Small intestine (tissue), 7 donors: Measurements from ENCODE around the gene SMIM17. TPM values are rescaled to one million over a fixed set of nuclear protein-coding genes. Genes with fewer than 3 reads are reported as not detected.

Experiments used
- DNase-seq, 2 donors: peaks; one replicate each; pipeline versions ENCODE4 v3.0.0 to v3.0.0-alpha.2; 2013
- FAIRE-seq: peaks from 2 replicates; lab custom pipeline; 2012; peaks lifted over from hg19 to GRCh38; lab: Jason Lieb, UNC
- H3K27ac ChIP-seq, 3 donors: one replicate each; pipeline ENCODE4 v1.5.1; 2013; ENCODE audit warnings: low read length in 2 of 3, mild to moderate bottlenecking in 2 of 3, control low read depth in 1 of 3, inconsistent platforms in 1 of 3, low read depth in 1 of 3, moderate library complexity in 1 of 3
- H3K27me3 ChIP-seq, 3 donors: one replicate each; pipeline ENCODE4 v1.6.1; 2013; ENCODE audit warnings: low read length in 3 of 3, inconsistent platforms in 1 of 3; ENCODE audit not compliant: control insufficient read depth in 3 of 3, insufficient read depth in 3 of 3
- H3K36me3 ChIP-seq, 3 donors: one replicate each; pipeline ENCODE4 v1.6.1; 2013; ENCODE audit warnings: low read length in 3 of 3, inconsistent platforms in 1 of 3, low read depth in 1 of 3, mild to moderate bottlenecking in 1 of 3, moderate library complexity in 1 of 3; ENCODE audit not compliant: control insufficient read depth in 3 of 3, insufficient read depth in 2 of 3
- H3K4me1 ChIP-seq, 3 donors: one replicate each; pipeline ENCODE4 v1.6.1; 2013; ENCODE audit warnings: low read length in 2 of 3, inconsistent platforms in 1 of 3, low read depth in 1 of 3, mild to moderate bottlenecking in 1 of 3, moderate library complexity in 1 of 3; ENCODE audit not compliant: control insufficient read depth in 3 of 3, insufficient read depth in 2 of 3
- H3K4me3 ChIP-seq, 3 donors: one replicate each; pipeline ENCODE4 v1.5.1; 2013; ENCODE audit warnings: low read length in 3 of 3, control low read depth in 1 of 3, inconsistent platforms in 1 of 3, low read depth in 1 of 3, mild to moderate bottlenecking in 1 of 3, moderate library complexity in 1 of 3
- H3K9me3 ChIP-seq, 2 donors: one replicate each; pipeline ENCODE4 v1.6.1; 2013; ENCODE audit warnings: low read depth in 1 of 2, low read length in 1 of 2; ENCODE audit not compliant: control insufficient read depth in 2 of 2, insufficient read depth in 1 of 2
- WGBS, 3 donors: extraction: QIAGEN DNeasy Blood & Tissue Kit; methylation state at CpG; one replicate each; pipeline ENCODE4 v1.1.7; 2013; 5-methylcytosine and 5-hydroxymethylcytosine counted together
- polyA plus RNA-seq, 4 donors: library from polyadenylated mRNA; stranded (reverse) in 3 of 4; unstranded in 1 of 4; fragments of 200-250 nt in 3 of 4; fragments of 120-200 nt in 1 of 4; gene quantifications; one replicate each; pipeline versions ENCODE4 v1.2.1 to v1.2.3, GENCODE V29; 2013
- donor health status: healthy with polysubstance abuse.
- donor health status: control.
- donor health status: control.
- donor health status: Bipolar disorder and iron deficiency.
- donor health status: healthy.

SMIM17 gene
- polyA plus RNA-seq, 4 donors, result 0.09 to 0.55 TPM; not detected in 2

- 90 to 94% (median 92%) methylated on average over 8 of the region's 8 CpGs for WGBS, 3 donors
- H3K4me1 ChIP-seq, result no peaks in the 10 kb centered on the region
- FAIRE-seq (no peak), DNase-seq (no peak)
- no peak overlapping the region for H3K4me3 ChIP-seq
- H3K27ac ChIP-seq, result no peak overlapping the region
- peaks cover 0 to 11% (median 5%) of the 10 kb centered on the region in 3 donors for H3K36me3 ChIP-seq
- peaks cover 10 to 68% of the 10 kb centered on the region in 2 donors for H3K9me3 ChIP-seq
- no peaks in the 10 kb centered on the region for H3K27me3 ChIP-seq
These were observed 34.5 kb upstream of the SMIM17 start for GRCh38 chr19:56608274-56608964.

GRCh38 chr19:56611288-56611687 lies 31.7 kb upstream of the SMIM17 start:
- Histone ChIP-seq H3K9me3 (peaks cover 6 to 56% of the 10 kb centered on the region in 2 donors), H3K36me3 (peaks cover 0 to 7% (median 5%) of the 10 kb centered on the region in 3 donors), H3K4me3 (no peak overlapping the region), H3K27ac (no peak overlapping the region), H3K4me1 (no peaks in the 10 kb centered on the region), H3K27me3 (no peaks in the 10 kb centered on the region)
- WGBS, 3 donors, result 74 to 80% (median 76%) methylated on average over 8 of the region's 8 CpGs
- FAIRE-seq (no peak), DNase-seq (no peak)

- H3K27ac ChIP-seq, result no peak overlapping the region
- no peaks in the 10 kb centered on the region for H3K4me1 ChIP-seq
- H3K36me3 ChIP-seq, result peaks cover 0 to 11% (median 8%) of the 10 kb centered on the region in 3 donors
- no peaks in the 10 kb centered on the region for H3K27me3 ChIP-seq
- H3K4me3 ChIP-seq, result no peak overlapping the region
- no peak for FAIRE-seq
- no peak for DNase-seq
- WGBS, 3 donors, result 91 to 100% (median 91%) methylated on average over 2 of the region's 2 CpGs
- peaks cover 3 to 52% of the 10 kb centered on the region in 2 donors for H3K9me3 ChIP-seq
These were observed 30.2 kb upstream of the SMIM17 start for GRCh38 chr19:56612737-56613136.

- H3K27ac ChIP-seq, result no peak overlapping the region
- no peak for FAIRE-seq
- no peak for DNase-seq
- H3K9me3 ChIP-seq, result peaks cover 2 to 53% of the 10 kb centered on the region in 2 donors
- H3K4me3 ChIP-seq, result no peak overlapping the region
- peaks cover 0 to 17% (median 8%) of the 10 kb centered on the region in 3 donors for H3K36me3 ChIP-seq
- no peaks in the 10 kb centered on the region for H3K4me1 ChIP-seq
- no peaks in the 10 kb centered on the region for H3K27me3 ChIP-seq
- 80 to 92% (median 89%) methylated on average over 5 of the region's 5 CpGs for WGBS, 3 donors
These were observed 29.3 kb upstream of the SMIM17 start for GRCh38 chr19:56613639-56614038.

GRCh38 chr19:56617531-56617930 lies 25.4 kb upstream of the SMIM17 start:
- Histone ChIP-seq H3K27ac (no peak overlapping the region), H3K4me3 (no peak overlapping the region), H3K9me3 (peaks cover 10 to 73% of the 10 kb centered on the region in 2 donors), H3K27me3 (no peaks in the 10 kb centered on the region), H3K36me3 (peaks cover 3 to 33% (median 8%) of the 10 kb centered on the region in 3 donors), H3K4me1 (no peaks in the 10 kb centered on the region)
- FAIRE-seq (no peak), DNase-seq (no peak)
- WGBS, 3 donors, result 93 to 95% (median 95%) methylated on average over 8 of the region's 8 CpGs

GRCh38 chr19:56619121-56619520 lies 23.8 kb upstream of the SMIM17 start:
- Histone ChIP-seq H3K27ac (no peak overlapping the region), H3K9me3 (peaks cover 9 to 76% of the 10 kb centered on the region in 2 donors), H3K27me3 (no peaks in the 10 kb centered on the region), H3K36me3 (peaks cover 3 to 32% (median 8%) of the 10 kb centered on the region in 3 donors), H3K4me1 (no peaks in the 10 kb centered on the region), H3K4me3 (no peak overlapping the region)
- no peak for FAIRE-seq
- no peak for DNase-seq
- 84 to 87% (median 84%) methylated on average over 8 of the region's 8 CpGs for WGBS, 3 donors

- 94 to 98% (median 98%) methylated on average over 37 of the region's 37 CpGs for WGBS, 3 donors
- H3K9me3 ChIP-seq, result peaks cover 11 to 96% of the 10 kb centered on the region in 2 donors
- H3K27ac ChIP-seq, result no peak overlapping the region
- H3K36me3 ChIP-seq, result peaks cover 0 to 41% (median 8%) of the 10 kb centered on the region in 3 donors
- no peak overlapping the region for H3K4me3 ChIP-seq
- FAIRE-seq (no peak), DNase-seq (no peak)
- no peaks in the 10 kb centered on the region for H3K27me3 ChIP-seq
- no peaks in the 10 kb centered on the region for H3K4me1 ChIP-seq
These were observed 20.6 kb upstream of the SMIM17 start for GRCh38 chr19:56622374-56622773.

GRCh38 chr19:56623006-56623405 lies 20.0 kb upstream of the SMIM17 start:
- H3K36me3 ChIP-seq, result peaks cover 0 to 35% (median 8%) of the 10 kb centered on the region in 3 donors
- FAIRE-seq (no peak), DNase-seq (no peak)
- no peak overlapping the region for H3K4me3 ChIP-seq
- peaks cover 13 to 96% of the 10 kb centered on the region in 2 donors for H3K9me3 ChIP-seq
- no peaks in the 10 kb centered on the region for H3K4me1 ChIP-seq
- H3K27me3 ChIP-seq, result no peaks in the 10 kb centered on the region
- no peak overlapping the region for H3K27ac ChIP-seq
- WGBS, 3 donors, result 71 to 95% (median 94%) methylated on average over 9 of the region's 9 CpGs
